MCF 10A (cell line): ENCODE results near the gene LAMC1. TPM values are rescaled to one million over a fixed set of nuclear protein-coding genes. Genes with fewer than 3 reads are reported as not detected.
A peak's percentile ranks its signal among the peaks of the same experiment; 100 is the strongest.

Experiments used
- BruUV-seq: library from RNA; stranded (reverse); fragments of 400-500 nt; replicated peaks from 2 replicates; lab custom pipeline; 2021; lab: Mats Ljungman, UMichigan
- CTCF ChIA-PET: fragments of 300-600 bp; sonication (Branson Sonifier 250); formaldehyde crosslinking; extraction: SDS; loops from one replicate; lab custom pipeline; 2021; ENCODE audit warnings: antibody characterized with exemption, inconsistent platforms; lab: Yijun Ruan, JAX
- POLR2A ChIA-PET: fragments of 300-600, 350-650 bp; sonication (Branson Sonifier 250); formaldehyde crosslinking; extraction: SDS; loops from one replicate; lab custom pipeline; 2020; ENCODE audit warnings: antibody characterized with exemption, inconsistent platforms; lab: Yijun Ruan, JAX
- DNase-seq: peaks from one replicate; pipeline ENCODE4 v3.0.0-alpha.2; 2018; ENCODE audit not compliant: unreplicated experiment
- H3K27ac Mint-ChIP-seq: one replicate; pipeline ENCODE4 v1.8.0; 2022; ENCODE audit warnings: mild to moderate bottlenecking, low read depth, mixed read lengths; ENCODE audit not compliant: unreplicated experiment
- H3K27me3 Mint-ChIP-seq: one replicate; pipeline ENCODE4 v1.8.0; 2022; ENCODE audit warnings: mixed read lengths; ENCODE audit not compliant: insufficient read depth, unreplicated experiment
- H3K36me3 Mint-ChIP-seq: one replicate; pipeline ENCODE4 v1.8.0; 2022; ENCODE audit warnings: mild to moderate bottlenecking, moderate library complexity, mixed read lengths; ENCODE audit not compliant: insufficient read depth, unreplicated experiment
- H3K4me1 Mint-ChIP-seq: one replicate; pipeline ENCODE4 v1.8.0; 2022; ENCODE audit warnings: mixed read lengths; ENCODE audit not compliant: insufficient read depth, unreplicated experiment
- H3K4me3 Mint-ChIP-seq: one replicate; pipeline ENCODE4 v1.8.0; 2022; ENCODE audit warnings: mild to moderate bottlenecking, moderate library complexity, mixed read lengths; ENCODE audit not compliant: unreplicated experiment
- H3K9me3 Mint-ChIP-seq: one replicate; pipeline ENCODE4 v1.8.0; 2022; ENCODE audit warnings: mixed read lengths; ENCODE audit not compliant: unreplicated experiment
- intact Hi-C: fragments of 100-400 bp; cut with micrococcal nuclease; formaldehyde crosslinking; loops from 2 replicates; pipeline ENCODE4 v1.14.1; 2022
- total RNA-seq: library from RNA; stranded (reverse); gene quantifications from 2 replicates; pipeline ENCODE4 v1.2.3, GENCODE V29; 2022
- TF ChIP-seq, protein P1 (sequence below): fragments of 200-600 bp; IDR thresholded peaks from one replicate; pipeline ENCODE4 v1.8.0; 2022; ENCODE audit warnings: antibody characterized with exemption, mild to moderate bottlenecking; ENCODE audit not compliant: unreplicated experiment

LAMC1 gene
- total RNA-seq, 1 experiment from 2014 or later, result 179 TPM

DNA sequence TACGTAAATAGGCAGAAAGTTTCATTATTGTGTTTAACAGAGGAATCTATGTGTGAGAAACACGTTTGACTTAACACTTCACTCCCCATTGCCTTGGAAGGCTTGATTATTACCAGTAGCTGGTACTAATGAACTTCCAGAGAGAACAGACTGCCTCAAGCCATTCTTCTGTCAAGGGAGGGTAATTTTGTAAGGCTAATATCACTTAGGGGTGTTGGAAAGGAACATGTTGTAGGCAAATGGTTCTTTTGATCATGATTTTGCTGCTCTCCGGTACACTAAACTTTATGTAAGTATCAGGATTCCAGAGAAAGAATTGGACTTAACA is 1.8 kb downstream of the LAMC1 start:
- Mint-ChIP-seq H3K27ac (peak overlapping the region; percentile 97), H3K4me1 (peaks cover 62% of the 10 kb centered on the region), H3K27me3 (no peaks in the 10 kb centered on the region), H3K36me3 (peaks cover 27% of the 10 kb centered on the region), H3K9me3 (no peaks in the 10 kb centered on the region), H3K4me3 (peak overlapping the region; percentile 93)
- no TSS peak for BruUV-seq
- CTCF ChIA-PET, result interaction anchor here (0.6 to 2.4 kb wide), 14 partner anchors 11 to 291 kb away, joined by 3 to 11 read pairs (median 4); partner anchors contain the start of gene LAMC2
- intact Hi-C loops, result loop anchor here (2.0 to 5.0 kb wide), 3 partner anchors 37 to 114 kb away; no protein-coding TSS in a partner anchor
- TF ChIP-seq, protein P1, sequence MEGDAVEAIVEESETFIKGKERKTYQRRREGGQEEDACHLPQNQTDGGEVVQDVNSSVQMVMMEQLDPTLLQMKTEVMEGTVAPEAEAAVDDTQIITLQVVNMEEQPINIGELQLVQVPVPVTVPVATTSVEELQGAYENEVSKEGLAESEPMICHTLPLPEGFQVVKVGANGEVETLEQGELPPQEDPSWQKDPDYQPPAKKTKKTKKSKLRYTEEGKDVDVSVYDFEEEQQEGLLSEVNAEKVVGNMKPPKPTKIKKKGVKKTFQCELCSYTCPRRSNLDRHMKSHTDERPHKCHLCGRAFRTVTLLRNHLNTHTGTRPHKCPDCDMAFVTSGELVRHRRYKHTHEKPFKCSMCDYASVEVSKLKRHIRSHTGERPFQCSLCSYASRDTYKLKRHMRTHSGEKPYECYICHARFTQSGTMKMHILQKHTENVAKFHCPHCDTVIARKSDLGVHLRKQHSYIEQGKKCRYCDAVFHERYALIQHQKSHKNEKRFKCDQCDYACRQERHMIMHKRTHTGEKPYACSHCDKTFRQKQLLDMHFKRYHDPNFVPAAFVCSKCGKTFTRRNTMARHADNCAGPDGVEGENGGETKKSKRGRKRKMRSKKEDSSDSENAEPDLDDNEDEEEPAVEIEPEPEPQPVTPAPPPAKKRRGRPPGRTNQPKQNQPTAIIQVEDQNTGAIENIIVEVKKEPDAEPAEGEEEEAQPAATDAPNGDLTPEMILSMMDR, result no peak
- POLR2A ChIA-PET, result interaction anchor here (0.7 to 6.3 kb wide), 36 partner anchors 9 to 293 kb away, joined by 3 to 113 read pairs (median 4); partner anchors contain the start of gene LAMC2
- DNase-seq, result peak; percentile 35

DNA sequence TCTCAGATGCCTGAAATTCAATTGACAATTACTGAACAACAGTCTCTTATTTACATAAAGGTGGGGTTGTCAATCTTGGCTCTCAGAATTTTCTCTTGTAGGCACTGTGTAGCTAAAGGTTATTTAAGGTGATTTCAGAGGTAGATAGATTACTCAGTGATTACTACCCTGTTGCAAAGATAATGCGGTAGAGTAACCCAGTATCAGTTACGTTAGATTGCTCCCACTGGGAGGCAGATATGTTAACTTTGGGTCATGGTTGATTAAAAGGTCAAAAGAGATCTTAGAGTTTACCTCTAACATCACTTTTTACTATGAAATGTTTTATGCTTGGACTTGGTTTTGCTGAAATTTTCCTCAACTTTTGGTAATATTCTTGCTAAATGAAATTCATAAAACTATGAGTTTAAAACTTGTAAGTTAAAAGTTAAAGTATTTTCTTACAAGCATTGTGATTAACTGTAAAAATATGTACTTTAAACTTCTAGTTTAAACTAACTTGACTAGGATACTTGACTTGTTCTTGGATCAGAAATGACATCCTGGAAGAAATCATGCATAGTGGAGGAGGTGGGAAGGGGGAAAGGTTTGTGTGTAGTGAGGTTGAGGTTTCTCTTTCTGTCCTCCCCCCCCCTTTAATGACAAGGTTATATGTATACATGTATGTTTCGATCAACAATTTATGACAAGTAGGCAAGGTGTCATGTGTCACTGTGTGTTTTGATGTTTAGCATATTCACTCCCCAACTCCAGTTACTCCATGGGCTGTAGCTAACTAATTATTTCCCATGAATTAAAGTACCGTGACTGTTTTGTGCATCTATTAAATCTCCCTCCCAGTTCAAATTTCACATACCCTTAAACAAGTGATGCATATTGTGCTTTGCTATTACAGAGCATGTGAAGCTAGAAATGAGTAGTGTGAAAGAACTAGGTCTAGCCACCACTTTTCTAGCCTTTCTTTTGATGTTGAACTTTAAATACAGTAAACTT is 2.9 kb downstream of the LAMC1 start:
- Mint-ChIP-seq H3K27ac (peak overlapping the region; percentile 97), H3K36me3 (peaks cover 31% of the 10 kb centered on the region), H3K4me3 (peak overlapping the region; percentile 93), H3K27me3 (no peaks in the 10 kb centered on the region), H3K9me3 (no peaks in the 10 kb centered on the region), H3K4me1 (peaks cover 64% of the 10 kb centered on the region)
- ChIA-PET POLR2A (interaction anchor here (0.5 to 6.3 kb wide), 43 partner anchors 9 to 279 kb away, joined by 3 to 113 read pairs (median 4); partner anchors contain the start of gene LAMC2), CTCF (interaction anchor here (0.6 to 2.4 kb wide), 11 partner anchors 10 to 256 kb away, joined by 3 to 11 read pairs (median 4); partner anchors contain the start of gene LAMC2)
- intact Hi-C loops, result loop anchor here (2.0 to 5.0 kb wide), 3 partner anchors 36 to 113 kb away; no protein-coding TSS in a partner anchor
- no TSS peak for BruUV-seq
- DNase-seq, result no peak
- TF ChIP-seq, protein P1, result no peak

DNA sequence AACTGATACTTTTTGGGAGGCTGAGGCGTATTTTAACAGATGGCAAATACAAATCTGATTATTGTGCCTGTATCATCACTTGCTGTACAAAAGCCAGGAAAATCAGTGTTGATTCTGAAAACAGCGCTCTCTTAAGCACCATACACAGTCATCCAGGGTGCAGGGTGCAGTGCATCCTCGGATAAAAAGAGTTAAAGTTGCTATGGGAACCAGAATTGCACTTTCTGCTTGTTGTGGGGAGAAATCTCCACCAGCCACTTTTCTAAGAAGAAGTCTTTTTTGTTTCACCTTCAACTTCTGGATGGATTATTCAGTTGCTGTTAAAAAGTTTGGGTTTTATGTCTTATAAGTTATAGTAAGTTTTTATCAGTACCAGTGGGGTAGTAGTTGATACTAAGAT is 3.8 kb downstream of the LAMC1 start:
- intact Hi-C loops, result loop anchor here (5.0 kb wide), 1 partner anchor 35 kb away; no protein-coding TSS in a partner anchor
- POLR2A ChIA-PET, result interaction anchor here (0.9 to 6.3 kb wide), 24 partner anchors 9 to 253 kb away, joined by 3 to 113 read pairs (median 4); partner anchors contain the start of gene LAMC2
- BruUV-seq, result no TSS peak
- H3K27me3 Mint-ChIP-seq, result no peaks in the 10 kb centered on the region
- peaks cover 65% of the 10 kb centered on the region for H3K4me1 Mint-ChIP-seq
- peaks cover 33% of the 10 kb centered on the region for H3K36me3 Mint-ChIP-seq
- no peaks in the 10 kb centered on the region for H3K9me3 Mint-ChIP-seq
- DNase-seq, result no peak
- no peak overlapping the region for H3K27ac Mint-ChIP-seq
- CTCF ChIA-PET, result interaction anchor here (0.6 to 1.7 kb wide), 11 partner anchors 9 to 249 kb away, joined by 3 to 6 read pairs (median 3); partner anchors contain the start of gene LAMC2
- TF ChIP-seq, protein P1, result no peak
- H3K4me3 Mint-ChIP-seq, result peak overlapping the region; percentile 13
